Mucosa of descending colon (tissue), 3 donors: ENCODE data around the gene SOX15. TPM values are rescaled to one million over a fixed set of nuclear protein-coding genes. Genes with fewer than 3 reads are reported as not detected.
A peak's percentile ranks its signal among the peaks of the same experiment; 100 is the strongest.

Source experiments
- ATAC-seq: fragments of 200-7000 bp; cut with Tn5 transposase; one replicate; pipeline ENCODE4 v1.9.1; 2020; ENCODE audit warnings: mild to moderate bottlenecking, moderate library complexity
- DNase-seq, 3 donors: peaks; one replicate each; pipeline ENCODE4 v3.0.0-alpha.2; 2020
- H3K36me3 ChIP-seq: fragments of 200-600 bp; one replicate; pipeline ENCODE4 v1.8.0; 2021; ENCODE audit warnings: low read depth, mild to moderate bottlenecking
- H3K4me1 ChIP-seq: fragments of 200-600 bp; one replicate; pipeline ENCODE4 v1.8.0; 2021; ENCODE audit warnings: low read depth, mild to moderate bottlenecking
- H3K4me3 ChIP-seq: fragments of 200-600 bp; one replicate; pipeline ENCODE4 v1.8.0; 2021; ENCODE audit warnings: mild to moderate bottlenecking
- H3K9me3 ChIP-seq: fragments of 200-600 bp; one replicate; pipeline ENCODE4 v1.8.0; 2021; ENCODE audit warnings: mild to moderate bottlenecking
- intact Hi-C, 2 donors: fragments of 100-400 bp; cut with DNase I in 1 of 2; cut with micrococcal nuclease in 1 of 2; formaldehyde crosslinking; loops; one replicate each; pipeline versions ENCODE4 v1.11.0 to v1.11.1; 2022; cut with DNase I, micrococcal nuclease
- total RNA-seq, 3 donors: library from RNA; stranded (reverse); fragmentation: NEBNext Ultra II Directional in 2 of 3; extraction: Animal tissue kit (Norgen Biotek cat#: 25700) in 2 of 3; gene quantifications; one replicate each; pipeline versions ENCODE4 v1.2.1 to v1.2.4, GENCODE V29; 2021 to 2023
- TF ChIP-seq, protein P1 (sequence below): fragments of 200-600 bp; IDR thresholded peaks from one replicate; pipeline ENCODE4 v1.8.0; 2022; ENCODE audit warnings: antibody characterized with exemption, mild to moderate bottlenecking
- donor health status: DM: no; HTN: no; CAD: no; lungs with moderate emphysema.
- donor health status: DM: no; HTN: no; CAD: no.
- donor health status: DM: no; HTN: yes; CAD: no.

The SOX15 gene
- total RNA-seq, 3 donors from 2014 or later = 0.38 to 4.4 (median 0.41) TPM

DNA sequence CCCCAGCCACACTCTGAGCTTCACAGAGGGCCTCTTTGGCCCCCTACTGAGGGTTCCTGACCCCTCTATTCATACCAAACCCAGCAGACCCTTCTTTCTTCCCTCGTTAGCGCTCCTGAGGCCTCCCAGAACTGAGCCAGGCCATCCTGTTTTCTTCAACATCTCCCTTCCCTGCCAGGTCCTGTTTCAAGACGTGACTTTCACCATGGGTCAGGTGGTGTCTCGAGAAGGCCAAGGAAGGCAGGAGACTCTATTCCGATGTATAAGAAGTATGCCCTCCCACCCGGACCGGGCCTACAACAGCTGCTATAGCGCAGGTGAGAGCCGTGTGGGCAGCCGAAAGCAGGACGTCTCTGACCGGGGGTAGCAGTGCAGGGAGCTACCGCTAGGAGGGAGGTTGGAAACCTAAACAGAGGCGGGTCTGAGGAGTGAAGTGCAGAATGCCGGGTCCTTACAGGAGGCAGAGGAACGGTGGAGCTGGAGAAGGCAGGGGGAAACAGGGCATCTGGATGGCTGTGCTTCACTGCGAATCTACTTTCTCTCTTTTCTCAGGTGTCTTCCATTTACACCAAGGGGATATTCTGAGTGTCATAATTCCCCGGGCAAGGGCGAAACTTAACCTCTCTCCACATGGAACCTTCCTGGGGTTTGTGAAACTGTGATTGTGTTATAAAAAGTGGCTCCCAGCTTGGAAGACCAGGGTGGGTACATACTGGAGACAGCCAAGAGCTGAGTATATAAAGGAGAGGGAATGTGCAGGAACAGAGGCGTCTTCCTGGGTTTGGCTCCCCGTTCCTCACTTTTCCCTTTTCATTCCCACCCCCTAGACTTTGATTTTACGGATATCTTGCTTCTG, 29.5 kb downstream of the SOX15 start:
- Histone ChIP-seq H3K36me3 (no peaks in the 10 kb centered on the region), H3K9me3 (no peaks in the 10 kb centered on the region), H3K4me1 (peaks cover 57% of the 10 kb centered on the region), H3K4me3 (no peak overlapping the region)
- TF ChIP-seq, protein P1, sequence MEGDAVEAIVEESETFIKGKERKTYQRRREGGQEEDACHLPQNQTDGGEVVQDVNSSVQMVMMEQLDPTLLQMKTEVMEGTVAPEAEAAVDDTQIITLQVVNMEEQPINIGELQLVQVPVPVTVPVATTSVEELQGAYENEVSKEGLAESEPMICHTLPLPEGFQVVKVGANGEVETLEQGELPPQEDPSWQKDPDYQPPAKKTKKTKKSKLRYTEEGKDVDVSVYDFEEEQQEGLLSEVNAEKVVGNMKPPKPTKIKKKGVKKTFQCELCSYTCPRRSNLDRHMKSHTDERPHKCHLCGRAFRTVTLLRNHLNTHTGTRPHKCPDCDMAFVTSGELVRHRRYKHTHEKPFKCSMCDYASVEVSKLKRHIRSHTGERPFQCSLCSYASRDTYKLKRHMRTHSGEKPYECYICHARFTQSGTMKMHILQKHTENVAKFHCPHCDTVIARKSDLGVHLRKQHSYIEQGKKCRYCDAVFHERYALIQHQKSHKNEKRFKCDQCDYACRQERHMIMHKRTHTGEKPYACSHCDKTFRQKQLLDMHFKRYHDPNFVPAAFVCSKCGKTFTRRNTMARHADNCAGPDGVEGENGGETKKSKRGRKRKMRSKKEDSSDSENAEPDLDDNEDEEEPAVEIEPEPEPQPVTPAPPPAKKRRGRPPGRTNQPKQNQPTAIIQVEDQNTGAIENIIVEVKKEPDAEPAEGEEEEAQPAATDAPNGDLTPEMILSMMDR = peak; percentile 64
- DNase-seq = peak; percentile 80 to 88 (median 87)
- peak; percentile 45 for ATAC-seq
- intact Hi-C loops = loop anchor here in 1 of 2 donors (2.0 to 5.0 kb wide), 2 partner anchors 48 to 126 kb away; partner anchors contain the start of gene TMEM102

- Histone ChIP-seq H3K4me1 (peaks cover 57% of the 10 kb centered on the region), H3K9me3 (no peaks in the 10 kb centered on the region), H3K36me3 (no peaks in the 10 kb centered on the region), H3K4me3 (no peak overlapping the region)
- no peak for ATAC-seq
- intact Hi-C loops = loop anchor here in 1 of 2 donors (2.0 to 5.0 kb wide), 2 partner anchors 47 to 125 kb away; partner anchors contain the start of gene TMEM102
- TF ChIP-seq, protein P1 = no peak
- peak; percentile 38 to 82 (median 71) for DNase-seq
These were observed 30.3 kb downstream of the SOX15 start for GRCh38 chr17:7559320-7560171.

- intact Hi-C loops = no loop called here
- Histone ChIP-seq H3K36me3 (no peaks in the 10 kb centered on the region), H3K9me3 (no peaks in the 10 kb centered on the region), H3K4me3 (no peak within 1 kb of the TSS), H3K4me1 (peaks cover 56% of the 10 kb centered on the region)
- ATAC-seq = peak; percentile 46
- TF ChIP-seq, protein P1 = no peak
- DNase-seq = peak; percentile 77 to 84 (median 78)
These were observed 31.2 kb downstream of the SOX15 start, which contains the start of gene TNFSF13 for GRCh38 chr17:7558544-7559319. Gene TNFSF13 (plus strand): TSS chr17:7558750. CDS start chr17:7559040, 290 bp downstream.

DNA sequence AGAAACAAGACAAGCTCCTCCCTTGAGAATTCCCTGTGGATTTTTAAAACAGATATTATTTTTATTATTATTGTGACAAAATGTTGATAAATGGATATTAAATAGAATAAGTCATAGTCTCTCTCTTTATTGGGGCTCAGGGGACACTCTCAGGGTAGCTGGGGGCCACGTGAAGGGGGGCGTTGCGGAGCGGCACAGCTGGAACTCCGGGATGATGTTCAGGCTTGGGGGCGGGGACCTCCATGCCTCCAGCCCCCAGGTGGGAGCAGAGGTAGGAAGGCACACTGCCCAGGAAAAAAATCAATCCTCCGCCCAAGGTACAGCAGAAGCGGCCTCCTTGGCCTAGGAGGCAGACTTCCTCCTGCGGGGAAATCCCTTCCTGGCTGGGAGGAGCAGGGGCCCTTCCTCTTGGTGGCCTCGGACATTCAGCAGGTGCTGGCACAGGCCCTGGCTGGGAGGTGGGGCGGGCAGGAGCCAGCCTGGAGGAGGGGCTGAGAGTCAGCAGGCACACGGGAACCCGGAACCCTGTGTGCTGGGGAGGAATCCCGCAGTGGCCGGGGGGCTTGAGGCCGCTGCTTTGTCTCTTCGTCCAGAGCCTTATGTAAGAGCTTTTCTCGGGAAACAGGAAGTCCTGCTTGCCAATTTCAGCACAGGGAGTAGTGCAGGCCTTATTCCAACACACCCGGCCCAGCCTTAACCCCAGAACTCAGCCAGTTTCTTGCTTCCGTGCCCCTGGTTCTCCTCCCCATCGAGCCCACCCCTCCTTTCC, 31.9 kb downstream of the SOX15 start:
- Histone ChIP-seq H3K9me3 (no peaks in the 10 kb centered on the region), H3K36me3 (no peaks in the 10 kb centered on the region), H3K4me3 (no peak overlapping the region), H3K4me1 (peaks cover 48% of the 10 kb centered on the region)
- peak; percentile 74 for ATAC-seq
- TF ChIP-seq, protein P1 = no peak
- DNase-seq = peak; percentile 93 to 97 (median 95)
- intact Hi-C loops = no loop called here
